Activated naive CD4-positive, alpha-beta T cell treated with Interleukin-2 at 50 U/mL for 16 hours (primary cell): ENCODE results near the gene CFAP97D2.
A peak's percentile ranks its signal among the peaks of the same experiment; 100 is the strongest.

Source experiments
- DNase-seq: peaks from one replicate; pipeline ENCODE4 v3.0.0-alpha.2; 2020

Gene CFAP97D2

GRCh38 chr13:114200399-114200911 is 21.4 kb downstream of the CFAP97D2 start:
- DNase-seq: no peak

GRCh38 chr13:114202581-114202980 is 23.5 kb downstream of the CFAP97D2 start:
- DNase-seq: no peak

- DNase-seq: peak; percentile 23
These were observed 24.5 kb downstream of the CFAP97D2 start for GRCh38 chr13:114203536-114203935.

GRCh38 chr13:114204894-114205293 is 25.8 kb downstream of the CFAP97D2 start:
- DNase-seq: no peak

- DNase-seq: no peak
These were observed 29.1 kb downstream of the CFAP97D2 start for GRCh38 chr13:114208134-114208533.

GRCh38 chr13:114211446-114212157 is 32.5 kb downstream of the CFAP97D2 start:
- no peak for DNase-seq

GRCh38 chr13:114212158-114212495 is 33.1 kb downstream of the CFAP97D2 start:
- DNase-seq: no peak

- DNase-seq: no peak
These were observed 34.9 kb downstream of the CFAP97D2 start for GRCh38 chr13:114213980-114214379.

- no peak for DNase-seq
These were observed 40.3 kb downstream of the CFAP97D2 start for GRCh38 chr13:114219392-114219791.

GRCh38 chr13:114222461-114222968 is 43.5 kb downstream of the CFAP97D2 start:
- no peak for DNase-seq

GRCh38 chr13:114224201-114224600 is 45.1 kb downstream of the CFAP97D2 start:
- no peak for DNase-seq

- no peak for DNase-seq
These were observed 46.6 kb downstream of the CFAP97D2 start for GRCh38 chr13:114225610-114226009.

GRCh38 chr13:114226088-114226487 is 47.0 kb downstream of the CFAP97D2 start:
- DNase-seq: no peak

GRCh38 chr13:114226699-114227323 is 47.8 kb downstream of the CFAP97D2 start:
- DNase-seq: peak; percentile 87

- no peak for DNase-seq
These were observed 48.5 kb downstream of the CFAP97D2 start for GRCh38 chr13:114227528-114227927.

GRCh38 chr13:114228176-114228575 is 49.1 kb downstream of the CFAP97D2 start:
- DNase-seq: no peak

- no peak for DNase-seq
These were observed 50.4 kb downstream of the CFAP97D2 start for GRCh38 chr13:114229506-114229905.

- DNase-seq: no peak
These were observed 51.1 kb downstream of the CFAP97D2 start for GRCh38 chr13:114230117-114230516.

- DNase-seq: no peak
These were observed 51.5 kb downstream of the CFAP97D2 start for GRCh38 chr13:114230575-114230974.

GRCh38 chr13:114231886-114232285 is 52.8 kb downstream of the CFAP97D2 start:
- no peak for DNase-seq

- DNase-seq: no peak
These were observed 55.2 kb downstream of the CFAP97D2 start for GRCh38 chr13:114234266-114234644.

GRCh38 chr13:114234645-114235421 is 55.8 kb downstream of the CFAP97D2 start, which contains the start of gene CDC16:
CDC16 (plus strand) TSS chr13:114234897; CDS start chr13:114235085, 188 bp downstream.
- DNase-seq: peak; percentile 90

GRCh38 chr13:114235697-114236096 is 56.6 kb downstream of the CFAP97D2 start:
- DNase-seq: no peak
